Right lobe of liver (tissue), 6 donors: ENCODE data around the gene CLIP2. TPM values are rescaled to one million over a fixed set of nuclear protein-coding genes. Genes with fewer than 3 reads are reported as not detected.
A peak's percentile ranks its signal among the peaks of the same experiment; 100 is the strongest.
"Not testable (repeated sequence)": the region's sequence is repeated elsewhere in the genome, so short reads cannot be mapped to it uniquely, and the experiment has no call there.

ENCODE experiments used
- ATAC-seq, 4 donors: fragments of 200-7000 bp; cut with Tn5 transposase; one replicate each; pipeline ENCODE4 v1.9.1; 2020; ENCODE audit warnings: mild to moderate bottlenecking in 4 of 4, moderate library complexity in 4 of 4
- DNase-seq, 3 donors: peaks; one replicate each; pipeline ENCODE4 v3.0.0-alpha.2; 2020
- H3K27ac ChIP-seq, 3 donors: fragments of 200-600 bp; one replicate each; pipeline ENCODE4 v1.8.0; 2022
- H3K27me3 ChIP-seq, 2 donors: fragments of 200-600 bp; one replicate each; pipeline ENCODE4 v1.8.0; 2022
- H3K36me3 ChIP-seq, 4 donors: fragments of 200-600 bp; sonication (generic) in 1 of 4; one replicate each; pipeline versions ENCODE4 v1.5.1 to v1.8.0; 2017 to 2022; ENCODE audit warnings: control low read depth in 1 of 4
- H3K4me1 ChIP-seq, 4 donors: fragments of 200-600 bp; sonication (generic) in 1 of 4; one replicate each; pipeline versions ENCODE4 v1.5.1 to v1.8.0; 2017 to 2022; ENCODE audit warnings: control low read depth in 1 of 4
- H3K4me3 ChIP-seq, 3 donors: fragments of 200-600 bp; one replicate each; pipeline ENCODE4 v1.8.0; 2022
- H3K9me3 ChIP-seq, 4 donors: fragments of 200-600 bp; sonication (generic) in 1 of 4; one replicate each; pipeline versions ENCODE4 v1.5.1 to v1.8.0; 2017 to 2022; ENCODE audit warnings: control low read depth in 1 of 4
- POLR2A ChIP-seq: fragments of 450-650 bp; IDR thresholded peaks from one replicate; pipeline ENCODE4 v1.6.1; 2017; ENCODE audit warnings: antibody characterized with exemption, mild to moderate bottlenecking
- WGBS: methylation state at CpG from one replicate; pipeline ENCODE4 v1.1.6; 2018; ENCODE audit warnings: low coverage, low lambda C conversion rate; ENCODE audit not compliant: insufficient coverage; ENCODE audit errors: missing lambda C conversion rate; 5-methylcytosine and 5-hydroxymethylcytosine counted together
- intact Hi-C, 2 donors: fragments of 100-400 bp; cut with DNase I; formaldehyde crosslinking; loops; one replicate each; pipeline versions ENCODE4 v1.11.2 to v1.14.1; 2022
- total RNA-seq, 6 experiments: library from RNA; depleted of rRNA in 2 of 6; stranded (reverse); fragments of >200 nt in 2 of 6; fragmentation: NEBNext Ultra II Directional in 3 of 6; extraction: Animal tissue kit (Norgen Biotek cat#: 25700) in 3 of 6; gene quantifications; one replicate each; pipeline versions ENCODE4 v1.1.0 to v1.2.4, GENCODE V29; 2016 to 2023
- TF ChIP-seq, protein P1 (sequence below), 4 donors: fragments of 200-600 bp in 3 of 4; fragments of 450-650 bp in 1 of 4; IDR thresholded peaks; one replicate each; pipeline versions ENCODE4 v1.5.1 to v1.8.0; 2016 to 2022; ENCODE audit warnings: antibody characterized with exemption in 4 of 4, mild to moderate bottlenecking in 2 of 4
- donor health status: DM: no; HTN: yes; CAD: no.
- donor health status: DM: no; HTN: no; CAD: no.
- donor health status: DM: no; HTN: no; CAD: no.
- donor health status: DM: no; HTN: yes; CAD: no.
- donor health status: DM: no; HTN: yes; CAD: no.

Gene CLIP2
- total RNA-seq, 6 experiments from 2014 or later = 2.8 to 6.8 (median 4.2) TPM

DNA sequence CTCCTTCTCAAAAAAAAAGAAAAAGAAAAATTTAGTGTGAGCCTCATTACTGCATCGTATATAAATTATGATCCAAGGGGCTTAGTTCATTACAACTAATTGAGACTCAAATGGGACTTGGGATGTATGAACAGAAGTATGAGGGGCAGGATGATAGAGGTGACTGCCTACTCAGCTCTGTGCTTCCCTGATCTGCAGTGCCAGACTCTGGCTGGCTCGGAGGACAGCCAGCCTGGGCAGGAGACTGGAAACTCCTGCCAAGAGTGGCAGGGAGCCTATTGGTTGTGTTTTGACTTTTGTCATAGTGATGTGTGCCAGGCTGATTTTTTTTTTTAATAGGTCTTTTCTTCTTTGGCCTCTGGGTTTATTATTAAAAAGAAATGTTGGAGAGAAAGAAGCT lies 90.7 kb downstream of the CLIP2 start:
- H3K4me3 ChIP-seq = no peak overlapping the region
- intact Hi-C loops = loop anchor here in 1 of 2 donors (10.0 kb wide), 1 partner anchor 55 kb away; no protein-coding TSS in a partner anchor
- H3K27ac ChIP-seq = peak overlapping the region in 2 of 3 donors; percentile 70 to 96
- no peaks in the 10 kb centered on the region for H3K9me3 ChIP-seq
- no peaks in the 10 kb centered on the region for H3K36me3 ChIP-seq
- DNase-seq (peak; percentile 69 to 88 (median 86)), ATAC-seq (peak; percentile 87 to 93 (median 90))
- no peak for TF ChIP-seq POLR2A
- TF ChIP-seq, protein P1, sequence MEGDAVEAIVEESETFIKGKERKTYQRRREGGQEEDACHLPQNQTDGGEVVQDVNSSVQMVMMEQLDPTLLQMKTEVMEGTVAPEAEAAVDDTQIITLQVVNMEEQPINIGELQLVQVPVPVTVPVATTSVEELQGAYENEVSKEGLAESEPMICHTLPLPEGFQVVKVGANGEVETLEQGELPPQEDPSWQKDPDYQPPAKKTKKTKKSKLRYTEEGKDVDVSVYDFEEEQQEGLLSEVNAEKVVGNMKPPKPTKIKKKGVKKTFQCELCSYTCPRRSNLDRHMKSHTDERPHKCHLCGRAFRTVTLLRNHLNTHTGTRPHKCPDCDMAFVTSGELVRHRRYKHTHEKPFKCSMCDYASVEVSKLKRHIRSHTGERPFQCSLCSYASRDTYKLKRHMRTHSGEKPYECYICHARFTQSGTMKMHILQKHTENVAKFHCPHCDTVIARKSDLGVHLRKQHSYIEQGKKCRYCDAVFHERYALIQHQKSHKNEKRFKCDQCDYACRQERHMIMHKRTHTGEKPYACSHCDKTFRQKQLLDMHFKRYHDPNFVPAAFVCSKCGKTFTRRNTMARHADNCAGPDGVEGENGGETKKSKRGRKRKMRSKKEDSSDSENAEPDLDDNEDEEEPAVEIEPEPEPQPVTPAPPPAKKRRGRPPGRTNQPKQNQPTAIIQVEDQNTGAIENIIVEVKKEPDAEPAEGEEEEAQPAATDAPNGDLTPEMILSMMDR (IDR thresholded peaks at IDR 0.05) = no peak
- no peaks in the 10 kb centered on the region for H3K27me3 ChIP-seq
- WGBS = 11% methylated on average over 2 of the region's 2 CpGs
- H3K4me1 ChIP-seq = peaks cover 0 to 10% (median 3%) of the 10 kb centered on the region in 4 donors

DNA sequence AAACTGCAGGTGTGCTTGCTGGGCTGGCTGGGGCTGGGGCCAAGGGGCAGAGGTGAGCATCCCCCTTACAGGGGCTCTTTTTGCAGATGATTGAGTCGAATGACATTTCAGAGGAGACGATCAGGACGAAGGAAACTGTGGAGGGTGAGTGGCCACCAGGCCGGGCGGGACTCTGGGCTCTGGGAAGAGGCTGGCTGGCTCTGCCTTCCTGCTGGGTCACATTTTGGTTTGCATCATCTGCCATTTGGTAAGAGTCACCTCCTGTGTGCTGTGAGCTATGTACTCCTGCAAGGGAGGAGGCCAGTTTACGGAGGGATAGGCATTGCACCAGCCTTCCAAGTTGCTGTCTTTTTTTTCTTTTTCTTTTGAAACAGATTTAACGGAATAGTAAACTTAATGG lies 91.5 kb downstream of the CLIP2 start:
- Histone ChIP-seq H3K27me3 (no peaks in the 10 kb centered on the region), H3K4me1 (peaks cover 0 to 10% (median 3%) of the 10 kb centered on the region in 4 donors), H3K4me3 (no peak overlapping the region), H3K36me3 (no peaks in the 10 kb centered on the region), H3K9me3 (no peaks in the 10 kb centered on the region), H3K27ac (peak overlapping the region; percentile 60 to 96 (median 70))
- DNase-seq (peak; percentile 49 to 88 (median 76)), ATAC-seq (peak; percentile 84 to 91 (median 88))
- TF ChIP-seq, protein P1 (IDR thresholded peaks at IDR 0.05) = no peak
- no peak for TF ChIP-seq POLR2A
- intact Hi-C loops = no loop called here
- 15% methylated on average over 2 of the region's 7 CpGs for WGBS

DNA sequence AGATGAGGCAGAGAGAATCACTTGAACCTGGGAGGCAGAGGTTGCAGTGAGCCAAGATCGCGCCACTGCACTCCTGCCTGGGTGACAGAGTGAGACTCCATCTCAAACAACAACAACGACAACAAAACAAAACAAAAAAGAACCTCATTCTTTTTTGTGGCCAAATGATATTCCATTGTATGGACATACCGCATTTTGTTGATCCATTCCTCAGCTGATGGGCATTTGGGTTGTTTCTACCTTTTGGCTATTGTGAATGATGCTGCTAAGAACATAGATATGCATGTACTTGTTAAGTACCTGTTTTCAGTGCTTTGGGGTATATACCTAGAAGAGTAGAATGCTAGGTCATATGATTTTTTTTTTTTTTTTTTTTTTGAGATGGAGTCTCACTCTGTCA lies 94.9 kb downstream of the CLIP2 start:
- intact Hi-C loops, ATAC-seq, H3K36me3 ChIP-seq, H3K9me3 ChIP-seq, H3K27ac ChIP-seq, H3K4me3 ChIP-seq, DNase-seq, H3K27me3 ChIP-seq: not testable (repeated sequence)
- H3K4me1 ChIP-seq = peaks cover 0 to 12% (median 5%) of the 10 kb centered on the region in 4 donors
- WGBS = 73% methylated on average over 4 of the region's 4 CpGs

DNA sequence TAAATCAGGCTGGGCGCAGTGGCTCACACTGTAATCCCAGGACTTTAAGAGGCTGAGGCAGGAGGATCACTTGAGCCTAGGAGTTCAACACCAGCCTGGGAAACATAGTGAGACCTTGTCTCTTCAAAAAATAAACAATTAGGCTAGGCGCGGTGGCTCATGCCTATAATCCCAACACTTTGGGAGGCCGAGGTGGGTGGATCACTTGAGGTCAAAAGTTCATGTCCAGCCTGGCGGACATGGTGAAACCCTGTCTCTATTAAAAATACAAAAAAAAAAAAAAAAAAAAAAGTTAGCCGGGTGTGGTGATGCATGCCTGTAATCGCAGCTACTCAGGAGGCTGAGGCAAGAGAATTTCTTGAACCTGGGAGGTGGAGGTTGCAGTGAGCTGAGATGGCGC lies 95.6 kb downstream of the CLIP2 start:
- peak in 2 of 4 donors; percentile 24 to 27 for ATAC-seq
- peak in 1 of 3 donors; percentile 66 for DNase-seq
- H3K27ac ChIP-seq, H3K27me3 ChIP-seq, H3K9me3 ChIP-seq, intact Hi-C loops, H3K36me3 ChIP-seq, H3K4me3 ChIP-seq: not testable (repeated sequence)
- peaks cover 0 to 12% (median 5%) of the 10 kb centered on the region in 4 donors for H3K4me1 ChIP-seq
- WGBS = 41% methylated on average over 8 of the region's 8 CpGs

DNA sequence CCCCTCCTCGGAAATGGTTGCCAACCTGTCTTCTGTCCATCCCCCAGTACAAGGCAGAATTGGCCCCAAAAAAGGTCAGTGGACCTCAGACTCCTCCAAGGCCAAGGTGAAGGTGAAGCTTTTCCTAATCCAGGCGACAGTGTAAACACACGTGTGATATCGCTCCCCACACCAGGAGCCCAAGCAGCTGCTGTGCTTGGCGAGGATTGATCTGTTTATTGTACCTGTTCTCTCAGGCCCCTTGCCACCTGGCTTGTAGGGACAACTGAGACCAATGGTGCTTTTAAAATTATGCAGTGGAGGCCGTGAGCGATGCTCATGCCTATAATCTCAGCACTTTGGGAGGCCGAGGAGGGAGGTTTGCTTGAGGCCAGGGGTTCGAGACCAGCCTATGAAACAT lies 98.4 kb downstream of the CLIP2 start:
- Histone ChIP-seq H3K9me3 (no peaks in the 10 kb centered on the region), H3K27ac (no peak overlapping the region), H3K4me3 (no peak overlapping the region), H3K4me1 (peaks cover 0 to 5% (median 0%) of the 10 kb centered on the region in 4 donors), H3K27me3 (no peaks in the 10 kb centered on the region), H3K36me3 (no peaks in the 10 kb centered on the region)
- ATAC-seq (peak; percentile 17 to 86 (median 70)), DNase-seq (peak in 1 of 3 donors; percentile 82)
- intact Hi-C loops = no loop called here
- 14% methylated on average over 1 of the region's 9 CpGs for WGBS
- TF ChIP-seq, protein P1 (IDR thresholded peaks at IDR 0.05) = no peak
- no peak for TF ChIP-seq POLR2A
